ENCODE measurements around the gene PRR35.
A peak's percentile ranks its signal among the peaks of the same experiment; 100 is the strongest.
"Not testable (repeated sequence)": the region's sequence is repeated elsewhere in the genome, so short reads cannot be mapped to it uniquely, and the experiment has no call there.

Gene PRR35

DNA sequence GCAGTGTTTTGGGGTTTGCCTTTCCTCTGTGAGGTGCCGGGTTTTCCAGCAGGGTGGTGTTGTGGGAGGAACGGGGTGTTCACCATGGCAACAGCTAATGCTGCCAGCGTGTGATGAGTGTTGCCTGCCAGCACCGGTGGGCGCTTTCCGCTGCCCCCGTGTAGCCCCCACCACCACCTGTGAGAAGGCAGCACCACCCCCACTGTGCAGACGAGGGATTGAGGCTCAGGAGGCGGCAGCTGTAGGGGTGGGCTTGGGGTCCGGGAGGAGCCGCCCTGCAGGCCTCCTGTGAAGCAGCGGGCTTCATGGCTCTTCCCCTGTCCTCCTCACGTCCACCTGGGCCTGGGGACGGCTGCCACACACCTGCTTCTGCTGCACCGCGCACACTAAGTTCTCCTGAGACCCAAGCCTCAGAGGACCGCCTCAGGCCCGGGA lies 34.9 kb downstream of the PRR35 start:
- no peak for DNase-seq
- TF ChIP-seq, protein P1, sequence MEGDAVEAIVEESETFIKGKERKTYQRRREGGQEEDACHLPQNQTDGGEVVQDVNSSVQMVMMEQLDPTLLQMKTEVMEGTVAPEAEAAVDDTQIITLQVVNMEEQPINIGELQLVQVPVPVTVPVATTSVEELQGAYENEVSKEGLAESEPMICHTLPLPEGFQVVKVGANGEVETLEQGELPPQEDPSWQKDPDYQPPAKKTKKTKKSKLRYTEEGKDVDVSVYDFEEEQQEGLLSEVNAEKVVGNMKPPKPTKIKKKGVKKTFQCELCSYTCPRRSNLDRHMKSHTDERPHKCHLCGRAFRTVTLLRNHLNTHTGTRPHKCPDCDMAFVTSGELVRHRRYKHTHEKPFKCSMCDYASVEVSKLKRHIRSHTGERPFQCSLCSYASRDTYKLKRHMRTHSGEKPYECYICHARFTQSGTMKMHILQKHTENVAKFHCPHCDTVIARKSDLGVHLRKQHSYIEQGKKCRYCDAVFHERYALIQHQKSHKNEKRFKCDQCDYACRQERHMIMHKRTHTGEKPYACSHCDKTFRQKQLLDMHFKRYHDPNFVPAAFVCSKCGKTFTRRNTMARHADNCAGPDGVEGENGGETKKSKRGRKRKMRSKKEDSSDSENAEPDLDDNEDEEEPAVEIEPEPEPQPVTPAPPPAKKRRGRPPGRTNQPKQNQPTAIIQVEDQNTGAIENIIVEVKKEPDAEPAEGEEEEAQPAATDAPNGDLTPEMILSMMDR (IDR thresholded peaks at IDR 0.05; ENCODE audit: low read depth, low read length) = no peak
- H3K36me3 ChIP-seq = peaks cover 37% of the 10 kb centered on the region
- no peaks in the 10 kb centered on the region for H3K9me3 ChIP-seq (ENCODE audit: severe bottlenecking)
- no peak overlapping the region for H3K27ac ChIP-seq
- H3K4me3 ChIP-seq (ENCODE audit: low read depth, low read length) = no peak overlapping the region
- H3K27me3 ChIP-seq (ENCODE audit: insufficient read depth, low read depth, severe bottlenecking) = no peaks in the 10 kb centered on the region

- H3K4me3 ChIP-seq (ENCODE audit: low read depth, low read length) = no peak overlapping the region
- no peaks in the 10 kb centered on the region for H3K9me3 ChIP-seq (ENCODE audit: severe bottlenecking)
- H3K36me3 ChIP-seq = peaks cover 44% of the 10 kb centered on the region
- DNase-seq = no peak
- no peaks in the 10 kb centered on the region for H3K27me3 ChIP-seq (ENCODE audit: insufficient read depth, low read depth, severe bottlenecking)
- TF ChIP-seq, protein P1 (IDR thresholded peaks at IDR 0.05; ENCODE audit: low read depth, low read length) = no peak
- no peak overlapping the region for H3K27ac ChIP-seq
These were observed 35.9 kb downstream of the PRR35 start for GRCh38 chr16:595942-596735.

- H3K36me3 ChIP-seq = peaks cover 48% of the 10 kb centered on the region
- no peak overlapping the region for H3K4me3 ChIP-seq (ENCODE audit: low read depth, low read length)
- H3K9me3 ChIP-seq (ENCODE audit: severe bottlenecking) = no peaks in the 10 kb centered on the region
- DNase-seq = no peak
- no peaks in the 10 kb centered on the region for H3K27me3 ChIP-seq (ENCODE audit: insufficient read depth, low read depth, severe bottlenecking)
- TF ChIP-seq, protein P1 (IDR thresholded peaks at IDR 0.05; ENCODE audit: low read depth, low read length) = no peak
- no peak overlapping the region for H3K27ac ChIP-seq
These were observed 36.5 kb downstream of the PRR35 start for GRCh38 chr16:596736-597060.

DNA sequence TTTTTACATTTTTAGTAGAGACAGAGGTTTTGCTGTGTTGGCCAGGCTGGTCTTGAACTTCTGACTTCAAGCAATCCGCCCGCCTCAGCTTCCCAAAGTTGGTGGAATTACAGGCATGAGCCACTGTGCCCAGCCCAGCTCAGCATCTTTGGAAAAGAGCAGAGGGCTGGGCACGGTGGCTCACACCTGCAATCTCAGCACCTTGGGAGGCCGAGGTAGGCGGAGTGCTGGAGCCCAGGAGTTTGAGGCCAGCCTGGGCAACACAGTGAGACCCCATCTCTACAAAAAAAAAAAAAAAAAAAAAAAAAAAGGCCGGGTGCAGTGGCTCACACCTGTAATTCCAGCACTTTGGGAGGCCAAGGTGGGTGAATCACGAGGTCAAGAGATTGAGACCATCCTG lies 37.5 kb downstream of the PRR35 start:
- not testable (repeated sequence) for DNase-seq

GRCh38 chr16:598823-599739 lies 38.9 kb downstream of the PRR35 start:
- TF ChIP-seq, protein P1 (IDR thresholded peaks at IDR 0.05; ENCODE audit: low read depth, low read length) = no peak
- Histone ChIP-seq H3K27ac (no peak overlapping the region), H3K27me3 (ENCODE audit: insufficient read depth, low read depth, severe bottlenecking) (no peaks in the 10 kb centered on the region), H3K36me3 (peaks cover 46% of the 10 kb centered on the region), H3K9me3 (ENCODE audit: severe bottlenecking) (peaks cover 11% of the 10 kb centered on the region), H3K4me3 (ENCODE audit: low read depth, low read length) (no peak overlapping the region)
- DNase-seq = no peak

More for the DNA sequence above, 37.5 kb downstream of the PRR35 start:
- H3K27me3 ChIP-seq (ENCODE audit: insufficient read depth, low read depth, severe bottlenecking); H3K4me3 ChIP-seq (ENCODE audit: low read depth, low read length); H3K9me3 ChIP-seq (ENCODE audit: severe bottlenecking); H3K27ac ChIP-seq: not testable (repeated sequence)
- H3K36me3 ChIP-seq = peaks cover 48% of the 10 kb centered on the region

- TF ChIP-seq, protein P1 (IDR thresholded peaks at IDR 0.05; ENCODE audit: low read depth, low read length) = peak; percentile 57
- peak; percentile 50 for DNase-seq
- Histone ChIP-seq H3K27ac (0 out of 2 replicates have a peak overlapping the region, but pooled peaks have one; percentile 22), H3K27me3 (ENCODE audit: insufficient read depth, low read depth, severe bottlenecking) (no peaks in the 10 kb centered on the region), H3K9me3 (ENCODE audit: severe bottlenecking) (peaks cover 22% of the 10 kb centered on the region), H3K36me3 (peaks cover 54% of the 10 kb centered on the region), H3K4me3 (ENCODE audit: low read depth, low read length) (no peak overlapping the region)
These were observed 40.6 kb downstream of the PRR35 start for GRCh38 chr16:600781-601180.
